SK-N-SH (cell line): ENCODE results near the gene PCSK6. TPM values are rescaled to one million over a fixed set of nuclear protein-coding genes. Genes with fewer than 3 reads are reported as not detected.

Source experiments
- CTCF ChIA-PET: fragments of 300-600, 350-600 bp; formaldehyde crosslinking; extraction: SDS; loops from one replicate; lab custom pipeline; 2021; lab: Yijun Ruan, JAX
- POLR2A ChIA-PET: fragments of 350-600 bp; sonication (Branson Sonifier 250); formaldehyde crosslinking; extraction: SDS; loops from one replicate; lab custom pipeline; 2020; ENCODE audit warnings: antibody characterized with exemption, inconsistent platforms; lab: Yijun Ruan, JAX
- DNase-seq: peaks from one replicate; pipeline ENCODE4 v3.0.0; 2012
- H2AFZ ChIP-seq: fragments of 200-600 bp; sonication (generic); 2 replicates; pipeline ENCODE4 v1.8.1; 2016; ENCODE audit warnings: antibody characterized with exemption, mild to moderate bottlenecking, low read depth
- H3F3A ChIP-seq: fragments of 200-600 bp; sonication (generic); replicated peaks from 2 replicates; pipeline ENCODE3; 2016; ENCODE audit warnings: antibody characterized with exemption, mild to moderate bottlenecking; ENCODE audit not compliant: insufficient read depth
- H3K27ac ChIP-seq, 2 experiments: fragments of 200-500 bp in 1 of 2; fragments of 200-600 bp in 1 of 2; sonication (Bioruptor generic) in 1 of 2; sonication (generic), shearing (Covaris generic) in 1 of 2; 2 replicates each; pipeline versions ENCODE4 v1.5.1 to v1.6.1; 2014 to 2016; ENCODE audit warnings: low read depth in 2 of 2, inconsistent platforms in 1 of 2, low read length in 1 of 2, mild to moderate bottlenecking in 1 of 2, mixed read lengths in 1 of 2
- H3K27me3 ChIP-seq: fragments of 200-600 bp; sonication (generic), shearing (Covaris generic); 2 replicates; pipeline ENCODE4 v1.6.1; 2016; ENCODE audit warnings: mixed run types; ENCODE audit not compliant: insufficient read depth
- H3K36me3 ChIP-seq, 2 experiments: fragments of 200-500 bp in 1 of 2; fragments of 200-600 bp in 1 of 2; sonication (Bioruptor generic) in 1 of 2; sonication (generic) in 1 of 2; replicated peaks in 1 of 2; 2 replicates each; pipeline versions ENCODE3 to v1.5.1; 2014 to 2016; ENCODE audit warnings: low read length in 1 of 2, mild to moderate bottlenecking in 1 of 2; ENCODE audit not compliant: insufficient read depth in 2 of 2, control insufficient read depth in 1 of 2
- H3K4me1 ChIP-seq, 2 experiments: fragments of 200-500 bp in 1 of 2; fragments of 200-600 bp in 1 of 2; sonication (Bioruptor generic) in 1 of 2; sonication (generic), shearing (Covaris generic) in 1 of 2; 2 replicates each; pipeline versions ENCODE4 v1.5.1 to v1.6.1; 2014 to 2016; ENCODE audit warnings: low read depth in 1 of 2, low read length in 1 of 2, mixed run types in 1 of 2; ENCODE audit not compliant: insufficient read depth in 2 of 2, control insufficient read depth in 1 of 2
- H3K4me2 ChIP-seq: fragments of 200-600 bp; sonication (generic), shearing (Covaris generic); 2 replicates; pipeline ENCODE4 v1.6.1; 2017; ENCODE audit warnings: mixed run types
- H3K4me3 ChIP-seq, 2 experiments: fragments of 200-500 bp in 1 of 2; fragments of 200-600 bp in 1 of 2; sonication (Bioruptor generic) in 1 of 2; sonication (generic), shearing (Covaris generic) in 1 of 2; 2 replicates each; pipeline versions ENCODE4 v1.5.1 to v1.8.1; 2014 to 2016; ENCODE audit warnings: low read depth in 2 of 2, inconsistent platforms in 1 of 2, low read length in 1 of 2, mild to moderate bottlenecking in 1 of 2, mixed read lengths in 1 of 2, moderate library complexity in 1 of 2
- H3K79me2 ChIP-seq: fragments of 200-600 bp; sonication (generic); 2 replicates; pipeline ENCODE4 v1.8.1; 2017; ENCODE audit warnings: mild to moderate bottlenecking; ENCODE audit not compliant: insufficient read depth
- H3K9ac ChIP-seq: fragments of 200-600 bp; sonication (generic); 2 replicates; pipeline ENCODE4 v1.6.1; 2017; ENCODE audit warnings: mixed run types
- H3K9me2 ChIP-seq: fragments of 200-600 bp; sonication (generic); 2 replicates; pipeline ENCODE4 v1.6.1; 2017; ENCODE audit warnings: mixed run types
- H3K9me3 ChIP-seq: fragments of 200-600 bp; sonication (generic); 2 replicates; pipeline ENCODE4 v1.6.1; 2017; ENCODE audit warnings: mixed run types, mild to moderate bottlenecking, moderate library complexity
- H4K20me1 ChIP-seq: fragments of 200-600 bp; sonication (generic); 2 replicates; pipeline ENCODE4 v1.6.1; 2017; ENCODE audit warnings: mild to moderate bottlenecking, mixed run types; ENCODE audit not compliant: insufficient read depth
- ELF1 ChIP-seq: IDR thresholded peaks from 2 replicates; pipeline ENCODE4 v1.4.0; 2012
- FOSL2 ChIP-seq: IDR thresholded peaks from 2 replicates; pipeline ENCODE4 v1.4.0; 2012; ENCODE audit warnings: low read depth, mild to moderate bottlenecking, moderate library complexity, borderline replicate concordance
- FOXJ3 ChIP-seq: sonication (generic); formaldehyde crosslinking; IDR thresholded peaks from 2 replicates; pipeline ENCODE4 v1.5.1; 2020; ENCODE audit warnings: mild to moderate bottlenecking, missing genetic modification reagents
- MEF2A ChIP-seq: IDR thresholded peaks from 2 replicates; pipeline ENCODE4 v1.4.0; 2012; ENCODE audit warnings: low read depth, borderline replicate concordance
- RCOR1 ChIP-seq: fragments of 150-350 bp; IDR thresholded peaks from 2 replicates; pipeline ENCODE4 v1.6.1; 2017; ENCODE audit warnings: antibody characterized with exemption, low read length
- USF2 ChIP-seq: fragments of 150-350 bp; IDR thresholded peaks from 2 replicates; pipeline ENCODE4 v1.6.1; 2017; ENCODE audit warnings: antibody characterized with exemption, low read length, low read depth, borderline replicate concordance
- WGBS: methylation state at CpG from one replicate; pipeline ENCODE4 v1.1.6; 2017; ENCODE audit warnings: low lambda C conversion rate; 5-methylcytosine and 5-hydroxymethylcytosine counted together
- polyA plus RNA-seq, 3 experiments: library from polyadenylated mRNA; depleted of rRNA; stranded (reverse); fragments of >200 nt; gene quantifications; 2 replicates each; pipeline ENCODE4 v1.2.3, GENCODE V29; 2012
- TF ChIP-seq, protein P1 (sequence below): IDR thresholded peaks from 2 replicates; pipeline ENCODE4; 2012
- TF ChIP-seq, protein P2 (sequence below): IDR thresholded peaks from 2 replicates; pipeline ENCODE4 v1.4.0; 2012; ENCODE audit warnings: low read depth, borderline replicate concordance

PCSK6 gene
- polyA plus RNA-seq, 1 of the 3 experiments (the other 2 are of a cell fraction) = 0.03 TPM

- 97% methylated on average over 9 of the region's 9 CpGs for WGBS
- no peak overlapping the region for H3K4me3 ChIP-seq
- H3F3A ChIP-seq = no peaks in the 10 kb centered on the region
- H3K9me3 ChIP-seq = no peaks in the 10 kb centered on the region
- peaks cover 52% of the 10 kb centered on the region for H3K79me2 ChIP-seq
- no peak overlapping the region for H3K27ac ChIP-seq
- H4K20me1 ChIP-seq = peaks cover 16% of the 10 kb centered on the region
- TF ChIP-seq FOSL2 (no peak), ELF1 (no peak), FOXJ3 (no peak), USF2 (no peak), MEF2A (no peak), RCOR1 (no peak)
- TF ChIP-seq, protein P1, sequence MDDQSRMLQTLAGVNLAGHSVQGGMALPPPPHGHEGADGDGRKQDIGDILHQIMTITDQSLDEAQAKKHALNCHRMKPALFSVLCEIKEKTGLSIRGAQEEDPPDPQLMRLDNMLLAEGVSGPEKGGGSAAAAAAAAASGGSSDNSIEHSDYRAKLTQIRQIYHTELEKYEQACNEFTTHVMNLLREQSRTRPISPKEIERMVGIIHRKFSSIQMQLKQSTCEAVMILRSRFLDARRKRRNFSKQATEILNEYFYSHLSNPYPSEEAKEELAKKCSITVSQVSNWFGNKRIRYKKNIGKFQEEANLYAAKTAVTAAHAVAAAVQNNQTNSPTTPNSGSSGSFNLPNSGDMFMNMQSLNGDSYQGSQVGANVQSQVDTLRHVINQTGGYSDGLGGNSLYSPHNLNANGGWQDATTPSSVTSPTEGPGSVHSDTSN = no peak
- TF ChIP-seq, protein P2, sequence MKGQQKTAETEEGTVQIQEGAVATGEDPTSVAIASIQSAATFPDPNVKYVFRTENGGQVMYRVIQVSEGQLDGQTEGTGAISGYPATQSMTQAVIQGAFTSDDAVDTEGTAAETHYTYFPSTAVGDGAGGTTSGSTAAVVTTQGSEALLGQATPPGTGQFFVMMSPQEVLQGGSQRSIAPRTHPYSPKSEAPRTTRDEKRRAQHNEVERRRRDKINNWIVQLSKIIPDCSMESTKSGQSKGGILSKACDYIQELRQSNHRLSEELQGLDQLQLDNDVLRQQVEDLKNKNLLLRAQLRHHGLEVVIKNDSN = no peak
- TF ChIP-seq, all 33 proteins: peak for 0
- no peaks in the 10 kb centered on the region for H3K4me1 ChIP-seq
- no peak for DNase-seq
- H3K36me3 ChIP-seq = peaks cover 79 to 84% of the 10 kb centered on the region in 2 experiments
- H2AFZ ChIP-seq = no peak overlapping the region
- POLR2A ChIA-PET = no interaction called here
- no peak overlapping the region for H3K4me2 ChIP-seq
- CTCF ChIA-PET = interaction anchor here (0.8 to 1.1 kb wide), 3 partner anchors 10 to 362 kb away, joined by 3 read pairs; no protein-coding TSS in a partner anchor
- no peaks in the 10 kb centered on the region for H3K9me2 ChIP-seq
- H3K27me3 ChIP-seq = no peaks in the 10 kb centered on the region
- no peak overlapping the region for H3K9ac ChIP-seq
These were observed 202.9 kb downstream of the PCSK6 start for GRCh38 chr15:101286471-101287114.

- Histone ChIP-seq H3K36me3 (peaks cover 76 to 81% of the 10 kb centered on the region in 2 experiments), H3K4me2 (no peak overlapping the region), H3F3A (peaks cover 8% of the 10 kb centered on the region), H3K9ac (no peak overlapping the region), H2AFZ (no peak overlapping the region), H3K9me3 (no peaks in the 10 kb centered on the region), H3K4me1 (no peaks in the 10 kb centered on the region), H3K9me2 (no peaks in the 10 kb centered on the region), H3K27me3 (no peaks in the 10 kb centered on the region), H3K4me3 (no peak overlapping the region), H3K79me2 (peaks cover 26% of the 10 kb centered on the region), H4K20me1 (peaks cover 10% of the 10 kb centered on the region; the same call in 1 of the 2 replicates), H3K27ac (no peak overlapping the region)
- 90% methylated on average over 6 of the region's 6 CpGs for WGBS
- ChIA-PET CTCF (interaction anchor here (1.3 to 1.9 kb wide), 2 partner anchors 356 to 358 kb away, joined by 3 to 5 read pairs; no protein-coding TSS in a partner anchor), POLR2A (interaction anchor here (0.6 kb wide), 1 partner anchor 352 kb away, joined by 4 read pairs; no protein-coding TSS in a partner anchor)
- no peak for DNase-seq
- no peak for TF ChIP-seq ELF1
These were observed 205.6 kb downstream of the PCSK6 start for GRCh38 chr15:101283931-101284330.
